Epidermal melanocyte (primary cell): ENCODE results near the gene SMAD6.

Experiments used
- DNase-seq: peaks from one replicate; pipeline ENCODE4 v3.0.0; 2011; ENCODE audit warnings: low spot score; ENCODE audit not compliant: insufficient read length

The SMAD6 gene

GRCh38 chr15:66720206-66721010, 18.4 kb downstream of the SMAD6 start:
- no peak for DNase-seq

DNA sequence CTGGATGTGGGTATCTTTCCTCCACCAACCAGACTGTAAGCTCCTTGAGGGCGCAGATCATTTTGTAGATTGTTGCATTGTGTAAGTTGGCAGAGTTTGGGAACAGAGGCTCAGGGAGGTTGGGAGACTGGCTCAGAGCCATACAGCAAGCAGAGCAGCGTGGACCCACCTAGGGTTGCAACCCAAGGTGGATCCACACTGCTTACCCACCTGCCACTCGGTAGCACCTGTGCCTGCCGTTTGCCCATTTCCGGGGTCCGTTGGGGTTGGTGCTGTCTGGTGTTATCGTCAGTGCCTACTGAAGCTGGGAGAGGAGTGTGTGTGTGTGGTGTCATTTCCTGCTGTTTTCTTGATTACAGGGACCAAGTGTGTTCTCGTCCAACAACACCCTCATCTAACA, 19.0 kb downstream of the SMAD6 start:
- no peak for DNase-seq

- DNase-seq: no peak
These were observed 19.5 kb downstream of the SMAD6 start for GRCh38 chr15:66721501-66721937.

DNA sequence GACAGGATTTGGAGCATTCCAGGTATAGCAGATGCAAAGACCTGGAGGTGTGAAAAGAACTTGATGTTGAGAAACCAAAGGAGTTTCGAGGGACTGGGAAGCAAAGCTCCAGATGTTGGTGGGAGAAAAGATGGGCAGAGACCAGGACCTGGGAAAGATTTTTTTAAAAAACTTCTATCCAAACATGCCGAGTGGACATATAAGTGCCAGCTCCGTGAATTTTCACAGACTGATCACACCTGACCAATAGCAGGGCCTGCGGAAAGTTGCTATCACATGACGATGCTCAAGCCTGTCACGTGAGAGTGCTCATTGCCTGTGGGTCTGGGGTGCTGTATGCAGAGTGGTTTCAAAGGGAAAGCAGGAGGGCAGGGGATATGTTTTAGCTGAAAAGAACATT, 19.9 kb downstream of the SMAD6 start:
- DNase-seq: no peak

DNA sequence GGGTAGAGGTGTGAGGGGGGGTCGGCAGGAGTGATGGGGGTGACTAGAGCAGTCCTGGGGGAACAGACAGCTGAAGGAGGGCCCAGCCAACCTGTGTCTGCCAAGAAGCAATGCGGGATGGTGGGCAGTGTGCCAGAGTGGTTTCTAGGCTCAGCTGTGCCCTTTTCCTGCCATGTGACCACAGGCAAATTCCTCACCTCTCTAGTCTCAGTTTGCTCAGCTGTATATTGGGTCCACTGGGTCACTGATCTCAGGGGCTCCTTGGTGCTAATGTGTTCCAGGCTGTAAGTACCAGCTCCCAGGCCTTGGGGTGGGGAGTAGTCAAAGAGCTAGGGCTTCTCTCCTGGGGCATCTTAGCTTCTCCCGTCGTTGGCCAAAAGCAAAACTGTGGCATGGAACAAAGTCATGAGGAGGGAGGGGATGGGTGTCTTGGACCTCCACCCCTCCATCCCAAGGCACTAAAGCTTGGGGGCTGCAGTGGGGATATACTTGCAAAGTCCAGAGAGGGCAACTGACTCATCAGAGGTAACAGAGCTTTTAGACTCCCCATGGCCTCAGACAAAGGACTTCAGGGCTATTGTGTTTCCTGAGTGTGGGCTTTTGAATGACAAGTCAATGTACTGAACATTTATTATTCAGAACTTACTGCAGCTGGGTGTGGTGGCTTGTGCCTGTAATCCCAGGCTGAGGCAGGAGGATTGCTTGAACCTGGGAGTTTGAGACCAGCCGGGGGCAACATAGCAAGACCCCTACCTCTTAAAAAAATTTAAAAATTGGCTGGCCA, 20.9 kb downstream of the SMAD6 start:
- no peak for DNase-seq

GRCh38 chr15:66723826-66724731, 22.0 kb downstream of the SMAD6 start:
- no peak for DNase-seq

DNA sequence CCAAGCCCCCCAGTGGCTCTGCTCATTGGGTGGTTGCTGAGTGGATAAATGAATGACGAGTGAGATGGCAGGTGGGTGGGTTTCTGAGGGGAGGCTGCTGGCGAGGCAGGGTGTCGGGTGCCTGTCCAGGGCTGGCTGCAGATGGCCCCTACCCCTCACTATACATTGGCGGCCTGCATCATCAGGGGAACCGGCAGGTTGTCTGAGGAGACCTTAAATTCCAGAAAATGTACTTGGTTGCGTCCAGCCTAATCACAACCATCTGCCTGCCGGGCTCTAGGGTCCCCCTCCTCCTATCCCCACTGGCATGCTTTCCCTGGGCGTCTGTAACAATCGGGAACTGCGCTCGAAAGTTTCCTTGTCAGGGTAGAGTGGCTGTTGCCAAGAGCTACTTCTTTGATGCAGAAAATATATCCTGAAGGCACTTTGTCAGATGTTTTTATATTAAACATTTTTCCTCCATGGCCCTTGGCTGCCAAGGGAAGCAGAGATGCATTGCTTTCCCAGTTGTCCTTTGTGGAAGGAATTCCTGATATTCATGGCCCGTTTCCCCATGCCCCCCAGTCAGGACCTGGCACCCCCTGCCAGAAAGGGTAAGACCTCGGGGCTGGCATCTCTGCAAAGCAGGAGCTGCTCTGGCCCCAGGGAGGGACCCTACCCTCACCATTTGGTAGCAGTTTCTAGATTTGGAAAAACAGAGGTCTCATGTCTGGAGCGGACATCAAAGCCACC, 22.9 kb downstream of the SMAD6 start:
- DNase-seq: no peak

DNA sequence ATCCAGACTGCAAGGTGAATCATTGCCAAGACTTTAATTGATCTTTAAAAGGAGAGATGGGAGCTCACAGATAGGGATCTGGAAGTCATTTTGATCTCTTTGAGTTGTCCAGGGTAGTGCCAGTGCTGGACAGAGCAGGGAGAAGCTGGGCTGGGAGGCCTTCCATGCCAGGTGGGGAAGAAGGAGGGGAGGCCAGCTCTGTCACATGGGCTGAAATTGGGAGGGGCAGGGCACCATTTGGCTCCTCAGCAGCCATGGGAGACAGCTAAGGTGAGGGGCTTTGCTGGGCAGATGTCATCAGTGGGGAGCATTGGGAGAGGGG, 23.4 kb downstream of the SMAD6 start:
- no peak for DNase-seq

DNA sequence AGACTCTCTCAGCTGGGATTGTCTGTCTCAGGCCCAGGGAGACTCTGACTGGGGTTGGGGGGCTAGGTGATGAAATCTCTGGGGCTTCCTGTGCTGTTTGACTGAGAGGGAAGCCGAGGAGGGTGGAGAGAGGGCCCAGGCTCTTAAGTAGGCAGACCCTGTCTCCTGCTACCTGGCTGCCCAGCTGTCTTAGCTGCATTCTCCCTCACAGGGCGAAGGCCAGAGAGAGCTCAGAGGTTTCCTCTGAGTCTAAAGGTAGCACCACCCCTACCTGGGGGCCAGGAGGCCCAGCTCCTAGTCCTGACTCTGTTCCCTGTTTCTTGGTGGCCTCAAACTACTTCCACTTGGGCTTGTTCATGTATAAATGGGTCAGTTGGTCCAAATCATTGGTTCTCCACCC, 24.4 kb downstream of the SMAD6 start:
- DNase-seq: no peak

DNA sequence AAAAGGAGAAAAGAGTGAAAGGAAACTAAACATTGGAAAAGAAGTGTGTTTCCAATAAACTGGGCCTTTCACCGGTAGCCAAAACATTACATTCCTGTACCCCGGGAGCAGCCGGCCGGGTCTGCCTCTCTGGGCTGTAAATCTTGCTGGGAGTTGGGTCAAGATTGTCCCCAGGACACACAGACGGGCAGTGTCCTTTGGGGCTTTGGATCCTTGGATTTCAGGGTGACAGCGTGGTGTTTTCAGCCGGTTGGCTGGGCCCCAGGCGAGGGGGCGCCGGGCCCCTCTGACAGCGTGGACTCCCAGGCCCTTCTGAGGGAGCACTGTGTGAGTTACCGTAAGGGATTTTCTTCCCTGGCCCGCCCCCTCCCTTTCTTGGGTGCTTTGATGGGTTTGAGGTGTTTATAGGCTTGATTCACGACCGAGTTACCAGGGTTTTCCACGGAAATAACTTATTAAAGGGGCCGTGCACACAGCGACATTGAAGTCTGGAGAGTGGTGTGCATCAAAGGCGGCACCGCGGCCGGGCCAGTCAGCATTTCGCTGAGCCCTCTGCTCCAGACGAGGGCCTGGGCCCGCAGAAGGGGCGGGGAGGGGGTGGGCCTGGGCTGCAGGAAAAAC, 27.4 kb downstream of the SMAD6 start:
- DNase-seq: no peak

DNA sequence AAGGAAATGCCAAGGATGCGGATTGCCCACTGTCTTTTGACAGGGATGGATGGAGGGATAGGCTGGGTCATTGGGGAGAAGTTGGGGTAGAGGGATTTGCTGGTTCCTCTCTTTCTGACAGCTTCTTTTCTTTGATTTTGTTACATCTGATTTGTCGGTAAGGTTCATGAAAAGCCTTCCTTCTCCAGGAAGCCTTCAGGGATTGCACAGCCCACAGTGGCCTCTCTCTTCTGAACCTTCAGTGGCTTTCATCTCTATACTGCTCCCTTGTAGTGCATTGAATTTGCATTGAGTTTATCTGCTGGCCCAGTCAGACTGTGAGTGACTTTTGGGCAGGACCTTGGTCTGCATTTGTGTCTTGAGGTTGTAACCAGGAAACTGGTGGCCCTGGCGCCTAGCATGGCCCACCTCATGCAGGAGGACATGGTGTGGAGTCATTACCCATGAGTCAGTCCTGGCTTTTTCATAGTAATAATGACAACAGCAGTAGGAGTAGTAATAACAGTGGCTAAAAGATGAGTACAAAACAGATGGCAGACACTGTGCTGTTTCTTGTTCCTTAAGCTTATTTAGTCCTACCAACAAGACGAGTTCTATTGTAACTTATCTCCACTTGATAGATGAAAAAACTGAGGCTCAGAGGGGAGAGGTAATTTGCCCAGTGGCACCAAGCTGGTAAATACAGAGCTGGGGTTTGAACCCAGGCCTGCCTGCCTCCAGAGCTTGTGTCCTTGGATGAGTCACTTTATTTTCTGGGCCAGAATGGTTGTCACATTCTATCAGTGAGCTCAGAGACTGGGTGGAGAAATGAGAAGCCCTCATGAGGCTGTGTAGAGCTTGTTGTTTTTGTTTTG, 28.4 kb downstream of the SMAD6 start:
- no peak for DNase-seq

GRCh38 chr15:66733976-66734375, 31.9 kb downstream of the SMAD6 start:
- no peak for DNase-seq

DNA sequence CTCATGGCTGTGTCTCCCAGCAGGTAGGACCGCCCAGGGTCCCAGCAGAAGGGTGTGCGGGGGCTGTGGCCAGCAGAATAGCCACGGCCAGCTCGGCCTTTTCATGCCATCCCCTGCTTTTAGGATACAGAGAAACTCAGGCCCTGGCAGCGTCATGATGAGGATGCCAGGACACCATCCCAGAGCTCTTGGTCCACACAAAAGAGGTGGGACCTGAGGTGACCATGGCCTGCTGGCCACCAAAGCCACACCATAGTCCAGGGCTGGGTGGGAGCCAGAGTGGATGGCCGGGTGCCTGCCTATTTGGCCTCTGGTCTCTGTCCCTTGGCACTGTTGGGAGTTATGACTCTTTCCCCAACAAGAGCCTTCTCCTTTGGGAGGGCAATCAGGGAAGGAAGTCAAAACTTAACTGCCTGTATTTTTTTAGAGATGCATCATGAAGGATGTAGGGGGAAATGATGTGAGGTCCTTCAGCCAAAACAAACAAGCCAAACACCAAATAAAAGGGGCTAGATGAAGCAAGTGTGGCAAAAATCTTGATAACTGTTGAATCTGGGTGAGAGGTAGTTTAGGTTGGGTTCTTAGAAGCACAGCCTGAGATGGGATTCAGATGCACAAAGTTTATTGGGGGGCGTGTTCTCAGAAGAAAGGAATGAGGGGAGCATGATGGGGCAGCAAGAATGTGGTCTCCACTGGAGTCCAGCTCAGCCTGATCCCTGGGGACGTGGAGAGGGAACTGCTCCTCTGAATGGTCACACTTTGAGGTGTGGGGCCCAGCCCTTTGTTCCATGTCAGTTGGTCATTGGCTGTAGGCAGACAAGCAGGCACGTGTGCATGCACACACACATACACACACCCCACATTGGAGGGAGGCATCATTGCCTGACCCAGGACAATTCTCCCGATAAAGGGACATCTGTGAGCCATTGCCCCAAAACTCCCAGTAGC, 33.2 kb downstream of the SMAD6 start:
- no peak for DNase-seq

GRCh38 chr15:66735909-66736305, 33.9 kb downstream of the SMAD6 start:
- no peak for DNase-seq

DNA sequence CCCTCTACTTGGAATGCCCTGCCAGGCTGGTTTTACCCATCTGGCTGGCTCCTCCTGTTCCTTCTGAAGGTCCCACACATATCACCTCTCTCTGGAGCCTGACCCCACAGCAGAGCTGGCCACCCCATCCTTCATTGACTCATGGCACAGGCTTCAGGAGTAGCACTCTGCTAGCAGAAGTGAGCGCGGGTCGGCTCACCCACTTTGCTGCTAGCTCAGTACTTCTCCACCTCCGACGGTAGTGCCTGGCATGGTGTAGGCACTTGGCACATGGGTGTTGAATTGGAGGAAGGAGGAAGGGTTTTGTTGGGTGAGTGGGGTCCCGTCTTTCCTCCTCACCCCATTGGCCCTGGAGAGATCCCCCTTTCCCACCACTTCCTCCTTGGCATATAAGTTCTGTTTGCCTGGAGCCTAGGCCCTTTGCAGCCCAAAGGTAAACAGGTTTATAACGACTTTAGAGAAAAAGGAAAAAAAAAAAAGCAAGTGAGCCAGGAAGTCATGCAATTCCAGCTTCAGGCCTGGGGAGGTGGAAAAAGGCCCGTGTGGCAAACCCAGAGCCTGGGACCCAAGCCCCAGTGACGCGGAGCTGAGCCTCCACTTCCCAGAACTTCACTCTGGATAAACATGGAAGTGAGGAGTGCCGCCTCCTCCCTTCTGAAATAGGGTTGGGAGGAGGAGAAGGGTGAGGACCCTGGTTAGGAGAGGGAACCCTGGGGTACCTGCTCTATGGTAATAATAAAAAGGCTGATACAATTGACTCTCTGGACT, 35.4 kb downstream of the SMAD6 start:
- DNase-seq: no peak

DNA sequence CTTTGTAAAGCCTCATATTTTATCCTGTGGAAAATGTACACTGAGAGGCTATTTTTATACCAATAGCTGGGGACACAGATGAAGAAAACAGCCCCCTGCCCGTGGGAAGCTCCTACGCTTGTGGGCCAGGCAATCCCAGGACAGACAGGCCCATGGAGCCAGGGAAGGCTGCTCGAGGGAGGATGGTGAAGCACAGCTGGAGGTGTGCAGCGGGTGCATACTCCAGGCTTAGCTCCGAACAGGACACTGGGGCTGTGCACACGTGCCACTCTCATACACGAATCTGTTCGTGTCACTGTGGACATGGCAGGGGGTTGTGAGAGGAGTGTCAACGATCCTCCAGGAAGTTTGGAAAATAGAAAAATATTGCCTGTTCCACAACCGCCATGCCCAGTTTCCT, 36.1 kb downstream of the SMAD6 start:
- DNase-seq: no peak

DNA sequence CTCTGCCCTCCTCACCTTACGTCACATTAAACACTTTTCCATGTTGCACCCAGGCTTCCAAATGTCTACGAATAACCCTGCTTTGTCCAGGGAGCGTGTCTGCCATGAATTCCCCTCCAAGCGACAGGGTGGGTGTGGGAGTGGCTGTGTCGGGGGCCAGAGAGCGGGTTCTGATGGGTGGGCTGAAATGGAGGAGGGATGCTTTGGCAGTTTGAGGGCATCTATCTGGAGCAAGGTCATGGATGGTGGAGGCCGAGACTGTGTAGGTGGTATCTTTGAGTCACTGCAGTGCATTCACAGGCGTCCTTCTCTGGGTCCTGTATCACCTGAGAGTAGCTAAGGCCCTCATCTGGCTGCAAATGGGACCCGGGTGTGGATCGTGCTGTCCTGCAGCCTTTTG, 36.6 kb downstream of the SMAD6 start:
- no peak for DNase-seq

GRCh38 chr15:66739287-66739686, 37.3 kb downstream of the SMAD6 start:
- DNase-seq: no peak
